Measurements from ENCODE around the gene WNK1. TPM values are rescaled to one million over a fixed set of nuclear protein-coding genes. Genes with fewer than 3 reads are reported as not detected.

Gene WNK1
- total and polyA plus RNA-seq, 2 donors (not counting 3 experiments of a cell fraction or from before 2014, with no cell fraction given), result 46.3 to 108 TPM

GRCh38 chr12:862303-862911, 110.0 kb downstream of the WNK1 start:
- no peak overlapping the region for H3K27ac ChIP-seq (ENCODE audit: insufficient read depth, low read depth, low read length)
- dilution Hi-C loops (cut with MboI; ENCODE audit: extremely low pct_ligation_motif_present, low sequenced_read_pairs) (no loop called here), intact Hi-C loops (cut with micrococcal nuclease) (loop anchor here (2.0 kb wide), 1 partner anchor 14 kb away; no protein-coding TSS in a partner anchor)
- H4K20me1 ChIP-seq (replicated peaks; ENCODE audit: control insufficient read depth, extremely low read depth, insufficient read depth, low read length), result no peaks in the 10 kb centered on the region
- POLR2A ChIA-PET, result no interaction called here
- no peaks in the 10 kb centered on the region for H3K9me1 ChIP-seq (replicated peaks; ENCODE audit: control insufficient read depth, extremely low read depth, insufficient read depth, low read length)
- H3K4me3 ChIP-seq (replicated peaks in 1 of 3; ENCODE audit: insufficient read depth in 1 of 3, low read depth in 1 of 3, low read length in 3 of 3), result no peak overlapping the region
- no TSS peak for BruUV-seq (replicated peaks)
- H3K36me3 ChIP-seq (ENCODE audit: control insufficient read depth in 2 of 2, extremely low read depth in 1 of 2, insufficient read depth in 2 of 2, low read length in 2 of 2), result peaks cover 10 to 14% of the 10 kb centered on the region in 2 experiments
- no peaks in the 10 kb centered on the region for H3K4me1 ChIP-seq (ENCODE audit: control insufficient read depth, extremely low read depth, insufficient read depth, low read length)
- H3K9me3 ChIP-seq (replicated peaks; ENCODE audit: control insufficient read depth, insufficient read depth, low read length), result no peaks in the 10 kb centered on the region
- FAIRE-seq (no peak), DNase-seq (ENCODE audit: low read depth, low spot score) (no peak)
- TF ChIP-seq POLR2AphosphoS5 (IDR thresholded peaks at IDR 0.05; ENCODE audit: insufficient read depth, low read depth, low read length), result no peak
- no peak for TF ChIP-seq JUN (IDR thresholded peaks at IDR 0.05; ENCODE audit: borderline replicate concordance, insufficient read depth, insufficient read length, low read depth)
- TF ChIP-seq, protein P1, sequence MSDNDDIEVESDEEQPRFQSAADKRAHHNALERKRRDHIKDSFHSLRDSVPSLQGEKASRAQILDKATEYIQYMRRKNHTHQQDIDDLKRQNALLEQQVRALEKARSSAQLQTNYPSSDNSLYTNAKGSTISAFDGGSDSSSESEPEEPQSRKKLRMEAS (IDR thresholded peaks at IDR 0.05; ENCODE audit: insufficient read depth, insufficient read length), result no peak
- no peak for TF ChIP-seq FOS (IDR thresholded peaks at IDR 0.05; ENCODE audit: borderline replicate concordance, insufficient read depth, low read length)
- no peak for TF ChIP-seq POLR2A (IDR thresholded peaks at IDR 0.05; ENCODE audit: low read depth, low read length)
- H2AFZ ChIP-seq (ENCODE audit: low read depth, low read length), result no peak overlapping the region
- H3K79me2 ChIP-seq (ENCODE audit: control insufficient read depth, insufficient read depth, low read length), result no peaks in the 10 kb centered on the region
- H3K4me2 ChIP-seq (ENCODE audit: insufficient read depth, low read length), result no peak overlapping the region
- no peaks in the 10 kb centered on the region for H3K27me3 ChIP-seq (ENCODE audit: control insufficient read depth in 2 of 2, insufficient read depth in 2 of 2, low read length in 2 of 2)
- CTCF ChIA-PET, result interaction anchor here (1.5 to 2.4 kb wide), 2 partner anchors 47 to 108 kb away, joined by 4 to 6 read pairs; no protein-coding TSS in a partner anchor
- no peak overlapping the region for H3K9ac ChIP-seq (replicated peaks; ENCODE audit: extremely low read depth, insufficient read depth, low read length)

DNA sequence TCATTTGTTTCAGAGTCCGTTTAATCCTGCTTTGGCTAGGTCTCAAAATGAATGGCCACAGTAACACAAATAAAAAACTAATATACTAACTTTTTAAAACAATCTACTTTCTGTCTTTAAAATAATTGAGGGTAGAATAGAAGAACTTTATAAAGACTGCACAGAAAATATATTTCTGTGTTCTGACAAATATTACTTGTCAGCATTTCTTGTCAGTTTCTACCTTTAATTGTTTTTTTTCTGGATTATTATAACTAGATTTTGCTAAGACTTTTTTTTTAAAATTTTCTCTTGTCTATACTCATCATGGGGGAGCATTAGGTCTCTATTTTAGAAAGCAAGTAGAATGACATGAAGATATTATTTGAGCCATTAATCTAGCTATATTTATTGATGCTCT, 110.9 kb downstream of the WNK1 start:
- Histone ChIP-seq H3K27me3 (ENCODE audit: control insufficient read depth in 2 of 2, insufficient read depth in 2 of 2, low read length in 2 of 2) (no peaks in the 10 kb centered on the region), H2AFZ (ENCODE audit: low read depth, low read length) (no peak overlapping the region), H3K4me1 (ENCODE audit: control insufficient read depth, extremely low read depth, insufficient read depth, low read length) (no peaks in the 10 kb centered on the region), H3K4me2 (ENCODE audit: insufficient read depth, low read length) (no peak overlapping the region), H3K9me1 (replicated peaks; ENCODE audit: control insufficient read depth, extremely low read depth, insufficient read depth, low read length) (no peaks in the 10 kb centered on the region), H3K4me3 (replicated peaks in 1 of 3; ENCODE audit: insufficient read depth in 1 of 3, low read depth in 1 of 3, low read length in 3 of 3) (no peak overlapping the region), H4K20me1 (replicated peaks; ENCODE audit: control insufficient read depth, extremely low read depth, insufficient read depth, low read length) (no peaks in the 10 kb centered on the region), H3K9me3 (replicated peaks; ENCODE audit: control insufficient read depth, insufficient read depth, low read length) (no peaks in the 10 kb centered on the region), H3K27ac (ENCODE audit: insufficient read depth, low read depth, low read length) (no peak overlapping the region), H3K9ac (replicated peaks; ENCODE audit: extremely low read depth, insufficient read depth, low read length) (no peak overlapping the region), H3K79me2 (ENCODE audit: control insufficient read depth, insufficient read depth, low read length) (no peaks in the 10 kb centered on the region), H3K36me3 (ENCODE audit: control insufficient read depth in 2 of 2, extremely low read depth in 1 of 2, insufficient read depth in 2 of 2, low read length in 2 of 2) (peaks cover 10 to 16% of the 10 kb centered on the region in 2 experiments)
- FAIRE-seq (no peak), DNase-seq (ENCODE audit: low read depth, low spot score) (no peak)
- ChIA-PET POLR2A (no interaction called here), CTCF (interaction anchor here (2.4 kb wide), 1 partner anchor 109 kb away, joined by 6 read pairs; no protein-coding TSS in a partner anchor)
- no TSS peak for BruUV-seq (replicated peaks)
- TF ChIP-seq POLR2A (IDR thresholded peaks at IDR 0.05; ENCODE audit: low read depth, low read length) (no peak), FOS (IDR thresholded peaks at IDR 0.05; ENCODE audit: borderline replicate concordance, insufficient read depth, low read length) (no peak), GATA2 (IDR thresholded peaks at IDR 0.05; ENCODE audit: insufficient read depth, insufficient read length, low read depth, low read length) (no peak), MYC (IDR thresholded peaks at IDR 0.05; ENCODE audit: low read depth, low read length) (no peak), JUN (IDR thresholded peaks at IDR 0.05; ENCODE audit: borderline replicate concordance, insufficient read depth, insufficient read length, low read depth) (no peak), EZH2 (IDR thresholded peaks at IDR 0.05; ENCODE audit: borderline replicate concordance, low read depth, low read length, severe bottlenecking) (no peak), CTCF (IDR thresholded peaks at IDR 0.05; ENCODE audit: extremely low read depth in 1 of 2, insufficient read depth in 1 of 2, low read depth in 1 of 2, low read length in 2 of 2) (no peak), POLR2AphosphoS5 (IDR thresholded peaks at IDR 0.05; ENCODE audit: insufficient read depth, low read depth, low read length) (no peak)
- TF ChIP-seq, protein P1 (IDR thresholded peaks at IDR 0.05; ENCODE audit: insufficient read depth, insufficient read length), result no peak
- intact Hi-C loops (cut with micrococcal nuclease), result loop anchor here (2.0 kb wide), 1 partner anchor 14 kb away; no protein-coding TSS in a partner anchor
- dilution Hi-C loops (cut with MboI; ENCODE audit: extremely low pct_ligation_motif_present, low sequenced_read_pairs), result no loop called here

Measured in endothelial cell of umbilical vein (primary cell).